ENCODE measurements around the gene AK1.

DNA sequence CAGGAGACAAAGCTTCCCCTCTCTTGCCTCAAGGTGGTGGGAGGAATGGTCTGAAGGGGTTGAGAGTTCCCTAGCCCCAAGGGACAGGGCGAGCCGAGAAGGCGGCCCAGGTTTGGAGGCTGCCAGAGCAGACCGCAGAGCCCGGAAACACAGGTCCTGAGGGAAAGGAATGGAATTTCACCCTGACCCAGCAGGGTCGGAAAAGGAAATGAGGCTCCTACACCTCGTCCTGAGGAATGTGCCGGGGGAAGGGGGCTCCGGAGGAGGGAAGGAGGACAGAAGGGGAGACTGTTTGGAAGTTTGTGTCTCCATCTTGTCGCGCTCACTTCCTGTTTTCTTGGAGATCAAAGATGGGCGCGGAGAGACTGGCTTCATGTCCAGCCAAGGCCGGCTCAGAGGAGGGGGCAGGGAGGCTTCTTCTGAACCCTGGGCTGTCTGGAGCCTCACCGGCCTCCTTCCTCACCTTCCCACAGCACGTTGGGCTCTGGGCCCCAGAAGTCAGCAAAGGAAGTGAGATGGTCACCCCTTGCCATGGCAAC, 32.6 kb downstream of the AK1 start:
- TF ChIP-seq CTCF (IDR thresholded peaks at IDR 0.05 in 2 of 3, conservative IDR thresholded peaks at IDR 0.05 in 1 of 3; ENCODE audit: insufficient read depth in 2 of 3, low read depth in 1 of 3, low read length in 3 of 3) (no peak), CHD1 (IDR thresholded peaks at IDR 0.05; ENCODE audit: low read length) (no peak), SAP30 (IDR thresholded peaks at IDR 0.05; ENCODE audit: borderline replicate concordance, insufficient read depth, low read depth, low read length, poor library complexity, severe bottlenecking) (no peak), JUND (IDR thresholded peaks at IDR 0.05; ENCODE audit: borderline replicate concordance, low read depth, low read length) (no peak), JUND (tag; IDR thresholded peaks at IDR 0.05; ENCODE audit: borderline replicate concordance, low read depth, low read length) (no peak), IRF9 (tag; IDR thresholded peaks at IDR 0.05) (no peak), SRF (CRISPR knock-in tag; IDR thresholded peaks at IDR 0.05) (no peak), ZBTB7A (IDR thresholded peaks at IDR 0.05; ENCODE audit: borderline replicate concordance, control insufficient read depth, low read depth, low read length) (no peak), C11orf30 (IDR thresholded peaks at IDR 0.05; ENCODE audit: low read depth) (no peak), RBM25 (IDR thresholded peaks at IDR 0.05; ENCODE audit: low read depth, low read length, severe bottlenecking) (no peak), TFAM (CRISPR knock-in tag; conservative IDR thresholded peaks at IDR 0.05) (no peak), ZKSCAN1 (IDR thresholded peaks at IDR 0.05; ENCODE audit: low read depth, low read length) (no peak), ZNF384 (IDR thresholded peaks at IDR 0.05; ENCODE audit: low read depth, low read length) (no peak), FOXA1 (IDR thresholded peaks at IDR 0.05; ENCODE audit: borderline replicate concordance) (no peak)
- TF ChIP-seq, protein P1, sequence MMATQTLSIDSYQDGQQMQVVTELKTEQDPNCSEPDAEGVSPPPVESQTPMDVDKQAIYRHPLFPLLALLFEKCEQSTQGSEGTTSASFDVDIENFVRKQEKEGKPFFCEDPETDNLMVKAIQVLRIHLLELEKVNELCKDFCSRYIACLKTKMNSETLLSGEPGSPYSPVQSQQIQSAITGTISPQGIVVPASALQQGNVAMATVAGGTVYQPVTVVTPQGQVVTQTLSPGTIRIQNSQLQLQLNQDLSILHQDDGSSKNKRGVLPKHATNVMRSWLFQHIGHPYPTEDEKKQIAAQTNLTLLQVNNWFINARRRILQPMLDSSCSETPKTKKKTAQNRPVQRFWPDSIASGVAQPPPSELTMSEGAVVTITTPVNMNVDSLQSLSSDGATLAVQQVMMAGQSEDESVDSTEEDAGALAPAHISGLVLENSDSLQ (IDR thresholded peaks at IDR 0.05) = no peak
